K562 (cell line): ENCODE data around the gene BCL2A1.

Experiments used
- CBX8 ChIP-seq: fragments of 200-600 bp; sonication (generic); IDR thresholded peaks from 2 replicates; pipeline ENCODE4 v1.6.1; 2012; ENCODE audit warnings: borderline replicate concordance, mixed run types, low read depth, mild to moderate bottlenecking, moderate library complexity, mixed read lengths, low read length, control low read depth, inconsistent platforms; ENCODE audit not compliant: poor library complexity, severe bottlenecking; ENCODE audit errors: extremely low read depth
- FUS ChIP-seq: fragments of 200-400 bp; formaldehyde crosslinking; optimal IDR thresholded peaks from 2 replicates; pipeline ENCODE3; 2017; ENCODE audit warnings: low read depth, low read length
- NCOA2 ChIP-seq, 2 experiments: fragments of 450-650 bp; IDR thresholded peaks; 2 replicates each; pipeline ENCODE4 v1.6.1; 2018; ENCODE audit warnings: mild to moderate bottlenecking in 2 of 2, moderate library complexity in 1 of 2; ENCODE audit not compliant: partially characterized antibody in 2 of 2
- NCOR1 ChIP-seq: fragments of 450-650 bp; IDR thresholded peaks from 2 replicates; pipeline ENCODE4 v1.6.1; 2016; ENCODE audit warnings: mild to moderate bottlenecking, moderate library complexity
- PRDM10 ChIP-seq: fragments of 450-650 bp; IDR thresholded peaks from 2 replicates; pipeline ENCODE4 v1.6.1; 2018; ENCODE audit not compliant: partially characterized antibody
- SIN3A ChIP-seq, 2 experiments: fragments of 150-350 bp in 1 of 2; IDR thresholded peaks; 2 replicates each; pipeline ENCODE4 v1.6.1; 2011 to 2016; ENCODE audit warnings: borderline replicate concordance in 2 of 2, low read depth in 2 of 2, low read length in 2 of 2, mild to moderate bottlenecking in 2 of 2, moderate library complexity in 2 of 2; ENCODE audit not compliant: control insufficient read depth in 1 of 2
- ZBTB33 ChIP-seq: sonication (generic); formaldehyde crosslinking; IDR thresholded peaks from 2 replicates; pipeline ENCODE4 v1.8.1; 2023; ENCODE audit warnings: mild to moderate bottlenecking, missing genetic modification reagents
- ZBTB7A ChIP-seq: IDR thresholded peaks from 2 replicates; pipeline ENCODE4 v1.6.1; 2011; ENCODE audit warnings: low read depth, mild to moderate bottlenecking, low read length, moderate library complexity, borderline replicate concordance; ENCODE audit not compliant: control insufficient read depth
- ZBTB8A ChIP-seq: fragments of 450-650 bp; IDR thresholded peaks from 2 replicates; pipeline ENCODE4 v1.6.1; 2018; ENCODE audit warnings: mild to moderate bottlenecking, moderate library complexity; ENCODE audit not compliant: partially characterized antibody
- ZNF431 ChIP-seq: sonication (generic); formaldehyde crosslinking; IDR thresholded peaks from 2 replicates; pipeline ENCODE4 v1.8.0; 2022; ENCODE audit warnings: mild to moderate bottlenecking, missing genetic modification reagents

GRCh38 chr15:79988448-79989117 lies 17.6 kb upstream of the BCL2A1 start:
- TF ChIP-seq ZBTB7A (no peak), CBX8 (no peak), NCOR1 (no peak), FUS (no peak), ZNF431 (CRISPR knock-in tag) (no peak), ZBTB8A (no peak), PRDM10 (no peak), SIN3A (IDR thresholded peaks at IDR 0.05; ENCODE audit: borderline replicate concordance in 2 of 2, control insufficient read depth in 1 of 2, low read depth in 2 of 2, low read length in 2 of 2) (no peak), ZBTB33 (CRISPR knock-in tag) (no peak), NCOA2 (IDR thresholded peaks at IDR 0.05; ENCODE audit: partially characterized antibody in 2 of 2) (no peak)
